ENCODE measurements around the gene CRISP3.

CRISP3 gene

GRCh38 chr6:49713346-49713745 lies 30.8 kb downstream of the CRISP3 start, which contains the start of gene CRISP2:
TSS of gene CRISP2 (minus strand) at chr6:49713543. CDS start at chr6:49709196, 4,347 bp downstream.
- DNase-seq (ENCODE audit: insufficient read length, low spot score) (no peak), FAIRE-seq (no peak)
- no peak for TF ChIP-seq POU2F2 (IDR thresholded peaks at IDR 0.05; ENCODE audit: low read depth, low read length)
- TF ChIP-seq PAX5 (IDR thresholded peaks at IDR 0.05; ENCODE audit: insufficient read depth, low read length, severe bottlenecking): no peak
- TF ChIP-seq TAF1 (IDR thresholded peaks at IDR 0.05; ENCODE audit: low read depth, low read length): no peak
- no peak for TF ChIP-seq POLR2A (IDR thresholded peaks at IDR 0.05; ENCODE audit: low read depth, low read length)
- TF ChIP-seq SPI1 (IDR thresholded peaks at IDR 0.05; ENCODE audit: low read depth, low read length): no peak
- TF ChIP-seq POLR2AphosphoS5 (IDR thresholded peaks at IDR 0.05; ENCODE audit: low read depth, low read length): no peak

- no peak for DNase-seq (ENCODE audit: insufficient read length, low spot score)
- no peak for TF ChIP-seq SPI1 (IDR thresholded peaks at IDR 0.05; ENCODE audit: low read depth, low read length)
- TF ChIP-seq POU2F2 (IDR thresholded peaks at IDR 0.05; ENCODE audit: low read depth, low read length): no peak
- TF ChIP-seq POLR2AphosphoS5 (IDR thresholded peaks at IDR 0.05; ENCODE audit: low read depth, low read length): no peak
- no peak for TF ChIP-seq POLR2A (IDR thresholded peaks at IDR 0.05; ENCODE audit: low read depth, low read length)
- TF ChIP-seq PAX5 (IDR thresholded peaks at IDR 0.05; ENCODE audit: insufficient read depth, low read length, severe bottlenecking): no peak
- FAIRE-seq: no peak
Measured at GRCh38 chr6:49698478-49698877, 45.7 kb downstream of the CRISP3 start.

GRCh38 chr6:49693512-49693911 lies 50.7 kb downstream of the CRISP3 start:
- no peak for DNase-seq (ENCODE audit: insufficient read length, low spot score)
- FAIRE-seq: no peak
- TF ChIP-seq TAF1 (IDR thresholded peaks at IDR 0.05; ENCODE audit: low read depth, low read length) (no peak), POU2F2 (IDR thresholded peaks at IDR 0.05; ENCODE audit: low read depth, low read length) (no peak), POLR2A (IDR thresholded peaks at IDR 0.05; ENCODE audit: low read depth, low read length) (no peak), PAX5 (IDR thresholded peaks at IDR 0.05; ENCODE audit: insufficient read depth, low read length, severe bottlenecking) (no peak), POLR2AphosphoS5 (IDR thresholded peaks at IDR 0.05; ENCODE audit: low read depth, low read length) (no peak), SPI1 (IDR thresholded peaks at IDR 0.05; ENCODE audit: low read depth, low read length) (no peak)

GRCh38 chr6:49692534-49692933 lies 51.7 kb downstream of the CRISP3 start:
- FAIRE-seq: no peak
- TF ChIP-seq TAF1 (IDR thresholded peaks at IDR 0.05; ENCODE audit: low read depth, low read length) (no peak), POLR2A (IDR thresholded peaks at IDR 0.05; ENCODE audit: low read depth, low read length) (no peak), PAX5 (IDR thresholded peaks at IDR 0.05; ENCODE audit: insufficient read depth, low read length, severe bottlenecking) (no peak), POU2F2 (IDR thresholded peaks at IDR 0.05; ENCODE audit: low read depth, low read length) (no peak), POLR2AphosphoS5 (IDR thresholded peaks at IDR 0.05; ENCODE audit: low read depth, low read length) (no peak), SPI1 (IDR thresholded peaks at IDR 0.05; ENCODE audit: low read depth, low read length) (no peak)
- no peak for DNase-seq (ENCODE audit: insufficient read length, low spot score)

Measured in GM12891 (cell line).